WTC11 (cell line): ENCODE results near the gene POMT2. TPM values are rescaled to one million over a fixed set of nuclear protein-coding genes. Genes with fewer than 3 reads are reported as not detected.

ENCODE experiments used
- ATAC-seq: fragments of 200-7000 bp; cut with Tn5 transposase; 2 replicates; pipeline ENCODE4 v1.10.0; 2021; ENCODE audit warnings: mild to moderate bottlenecking, moderate library complexity
- CTCF ChIA-PET: fragments of 300-600 bp; sonication (Branson Sonifier 250); formaldehyde crosslinking; loops from one replicate; lab custom pipeline; 2021; ENCODE audit warnings: antibody characterized with exemption; lab: Charles Lee
- POLR2A ChIA-PET: fragments of 350-600 bp; sonication (Branson Sonifier 250); formaldehyde crosslinking; loops from one replicate; lab custom pipeline; 2021; ENCODE audit warnings: antibody characterized with exemption; lab: Charles Lee
- DNase-seq: peaks from one replicate; pipeline ENCODE4 v3.0.0; 2021; ENCODE audit warnings: low spot score
- H3K27ac Mint-ChIP-seq: 2 replicates; pipeline ENCODE4 v1.8.0; 2021; ENCODE audit warnings: mixed read lengths
- H3K27me3 Mint-ChIP-seq: 2 replicates; pipeline ENCODE4 v1.8.0; 2021; ENCODE audit warnings: low read depth, mild to moderate bottlenecking, moderate library complexity, mixed read lengths
- H3K36me3 Mint-ChIP-seq: 2 replicates; pipeline ENCODE4 v1.8.0; 2021; ENCODE audit warnings: mixed read lengths
- H3K4me1 Mint-ChIP-seq: 2 replicates; pipeline ENCODE4 v1.8.0; 2022; ENCODE audit warnings: mixed read lengths
- H3K4me3 Mint-ChIP-seq: 2 replicates; pipeline ENCODE4 v1.8.0; 2021; ENCODE audit warnings: mild to moderate bottlenecking, moderate library complexity, mixed read lengths
- H3K9me3 Mint-ChIP-seq: 2 replicates; pipeline ENCODE4 v1.8.0; 2021; ENCODE audit warnings: mixed read lengths
- AR ChIP-seq: fragments of 250-450 bp; sonication (Bioruptor Pico); IDR thresholded peaks from 2 replicates; pipeline ENCODE4 v1.9.0; 2021; ENCODE audit warnings: mild to moderate bottlenecking
- ETV6 ChIP-seq: sonication (generic); formaldehyde crosslinking; IDR thresholded peaks from 2 replicates; pipeline ENCODE4 v1.8.1; 2022; ENCODE audit warnings: mild to moderate bottlenecking, missing genetic modification reagents
- FOXK1 ChIP-seq: sonication (generic); formaldehyde crosslinking; IDR thresholded peaks from 2 replicates; pipeline ENCODE4 v1.8.0; 2022; ENCODE audit warnings: mild to moderate bottlenecking, moderate library complexity, missing genetic modification reagents
- GTF2I ChIP-seq: fragments of 250-450 bp; sonication (Bioruptor Pico); conservative IDR thresholded peaks from 2 replicates; pipeline ENCODE4 v1.4.0; 2021; ENCODE audit warnings: mild to moderate bottlenecking
- KAT7 ChIP-seq: sonication (generic); formaldehyde crosslinking; IDR thresholded peaks from 2 replicates; pipeline ENCODE4 v1.8.1; 2023; ENCODE audit warnings: missing genetic modification reagents, mild to moderate bottlenecking, borderline replicate concordance
- NR3C1 ChIP-seq: sonication (generic); formaldehyde crosslinking; conservative IDR thresholded peaks from 2 replicates; pipeline ENCODE4 v1.8.1; 2023; ENCODE audit warnings: low read depth, mild to moderate bottlenecking, missing genetic modification reagents
- PRDM15 ChIP-seq: sonication (generic); formaldehyde crosslinking; IDR thresholded peaks from 2 replicates; pipeline ENCODE4 v1.8.0; 2022; ENCODE audit warnings: missing genetic modification reagents
- TEAD1 ChIP-seq: sonication (generic); formaldehyde crosslinking; IDR thresholded peaks from 2 replicates; pipeline ENCODE4 v1.8.0; 2022; ENCODE audit warnings: mild to moderate bottlenecking, missing genetic modification reagents
- TEAD4 ChIP-seq: sonication (generic); formaldehyde crosslinking; IDR thresholded peaks from 2 replicates; pipeline ENCODE4 v1.8.0; 2022; ENCODE audit warnings: mild to moderate bottlenecking, missing genetic modification reagents
- ZNF396 ChIP-seq: fragments of 250-450 bp; sonication (Bioruptor Pico); IDR thresholded peaks from 2 replicates; pipeline ENCODE4 v1.8.0; 2021; ENCODE audit warnings: mild to moderate bottlenecking, moderate library complexity, borderline replicate concordance
- total RNA-seq: library from RNA; stranded (reverse); gene quantifications from 3 replicates; pipeline ENCODE4 v1.2.3, GENCODE V29; 2021
- TF ChIP-seq, protein P1 (sequence below): sonication (generic); formaldehyde crosslinking; conservative IDR thresholded peaks from 2 replicates; pipeline ENCODE4 v1.8.1; 2023; ENCODE audit warnings: mild to moderate bottlenecking, low read depth, missing genetic modification reagents, moderate library complexity
- TF ChIP-seq, protein P2 (sequence below): fragments of 250-450 bp; sonication (Bioruptor Pico); IDR thresholded peaks from 2 replicates; pipeline ENCODE4 v1.9.0; 2021; ENCODE audit warnings: mild to moderate bottlenecking, borderline replicate concordance
- TF ChIP-seq, protein P3 (sequence below): sonication (generic); formaldehyde crosslinking; IDR thresholded peaks from 2 replicates; pipeline ENCODE4 v1.8.0; 2022; ENCODE audit warnings: mild to moderate bottlenecking, missing genetic modification reagents

The POMT2 gene
- total RNA-seq, 1 experiment from 2014 or later = 38.7 TPM

DNA sequence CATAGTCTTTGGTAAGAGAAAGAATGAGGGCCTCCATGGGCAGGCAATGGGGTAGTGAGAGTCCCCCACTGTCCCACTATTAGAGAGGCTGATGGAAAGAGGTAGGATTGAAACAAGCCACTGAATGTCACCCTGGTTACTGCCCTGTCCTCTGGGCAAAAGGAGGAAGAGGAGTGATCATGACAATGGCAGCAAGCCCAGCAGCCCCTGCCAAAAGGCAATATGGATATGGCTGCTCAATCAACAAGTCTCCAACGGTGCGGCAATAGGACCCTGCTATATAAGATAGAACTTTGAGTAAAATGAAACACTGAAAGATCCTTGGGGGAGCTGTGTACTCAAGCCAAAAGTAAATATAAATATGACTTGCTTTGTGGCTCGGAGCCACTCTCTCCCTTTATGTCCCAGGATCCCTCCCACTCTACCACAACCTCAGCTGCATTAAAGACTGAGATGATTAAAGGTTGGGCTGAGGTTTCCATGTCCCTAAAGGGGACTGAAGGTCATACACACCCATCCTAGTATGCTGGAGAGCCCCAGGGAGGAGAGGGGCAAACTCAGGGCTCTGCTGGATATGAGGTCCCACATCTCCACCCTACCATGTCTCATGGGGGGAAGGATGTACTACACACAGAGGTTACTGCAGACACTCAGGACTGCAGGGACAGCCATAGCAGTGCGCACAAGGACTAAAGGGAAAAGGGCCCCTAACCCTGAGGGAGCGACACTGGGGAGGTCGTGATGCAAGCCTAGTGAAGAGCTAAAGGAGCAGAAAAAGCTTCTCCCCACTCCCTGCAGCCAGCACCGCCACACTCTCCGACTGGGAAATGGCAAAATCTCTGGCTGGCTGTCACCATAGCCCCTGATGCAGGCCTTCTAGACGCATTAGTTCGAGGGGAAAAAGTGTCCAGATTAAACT, 5.9 kb downstream of the POMT2 start:
- no peaks in the 10 kb centered on the region for H3K36me3 Mint-ChIP-seq
- TF ChIP-seq NR3C1 (CRISPR knock-in tag) = no peak
- TF ChIP-seq, protein P1, sequence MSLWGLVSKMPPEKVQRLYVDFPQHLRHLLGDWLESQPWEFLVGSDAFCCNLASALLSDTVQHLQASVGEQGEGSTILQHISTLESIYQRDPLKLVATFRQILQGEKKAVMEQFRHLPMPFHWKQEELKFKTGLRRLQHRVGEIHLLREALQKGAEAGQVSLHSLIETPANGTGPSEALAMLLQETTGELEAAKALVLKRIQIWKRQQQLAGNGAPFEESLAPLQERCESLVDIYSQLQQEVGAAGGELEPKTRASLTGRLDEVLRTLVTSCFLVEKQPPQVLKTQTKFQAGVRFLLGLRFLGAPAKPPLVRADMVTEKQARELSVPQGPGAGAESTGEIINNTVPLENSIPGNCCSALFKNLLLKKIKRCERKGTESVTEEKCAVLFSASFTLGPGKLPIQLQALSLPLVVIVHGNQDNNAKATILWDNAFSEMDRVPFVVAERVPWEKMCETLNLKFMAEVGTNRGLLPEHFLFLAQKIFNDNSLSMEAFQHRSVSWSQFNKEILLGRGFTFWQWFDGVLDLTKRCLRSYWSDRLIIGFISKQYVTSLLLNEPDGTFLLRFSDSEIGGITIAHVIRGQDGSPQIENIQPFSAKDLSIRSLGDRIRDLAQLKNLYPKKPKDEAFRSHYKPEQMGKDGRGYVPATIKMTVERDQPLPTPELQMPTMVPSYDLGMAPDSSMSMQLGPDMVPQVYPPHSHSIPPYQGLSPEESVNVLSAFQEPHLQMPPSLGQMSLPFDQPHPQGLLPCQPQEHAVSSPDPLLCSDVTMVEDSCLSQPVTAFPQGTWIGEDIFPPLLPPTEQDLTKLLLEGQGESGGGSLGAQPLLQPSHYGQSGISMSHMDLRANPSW (CRISPR knock-in tag) = no peak
- TF ChIP-seq GTF2I = no peak
- no peak for TF ChIP-seq AR (CRISPR knock-in tag)
- no peak for TF ChIP-seq TEAD1 (CRISPR knock-in tag)
- TF ChIP-seq KAT7 = no peak
- TF ChIP-seq, protein P2, sequence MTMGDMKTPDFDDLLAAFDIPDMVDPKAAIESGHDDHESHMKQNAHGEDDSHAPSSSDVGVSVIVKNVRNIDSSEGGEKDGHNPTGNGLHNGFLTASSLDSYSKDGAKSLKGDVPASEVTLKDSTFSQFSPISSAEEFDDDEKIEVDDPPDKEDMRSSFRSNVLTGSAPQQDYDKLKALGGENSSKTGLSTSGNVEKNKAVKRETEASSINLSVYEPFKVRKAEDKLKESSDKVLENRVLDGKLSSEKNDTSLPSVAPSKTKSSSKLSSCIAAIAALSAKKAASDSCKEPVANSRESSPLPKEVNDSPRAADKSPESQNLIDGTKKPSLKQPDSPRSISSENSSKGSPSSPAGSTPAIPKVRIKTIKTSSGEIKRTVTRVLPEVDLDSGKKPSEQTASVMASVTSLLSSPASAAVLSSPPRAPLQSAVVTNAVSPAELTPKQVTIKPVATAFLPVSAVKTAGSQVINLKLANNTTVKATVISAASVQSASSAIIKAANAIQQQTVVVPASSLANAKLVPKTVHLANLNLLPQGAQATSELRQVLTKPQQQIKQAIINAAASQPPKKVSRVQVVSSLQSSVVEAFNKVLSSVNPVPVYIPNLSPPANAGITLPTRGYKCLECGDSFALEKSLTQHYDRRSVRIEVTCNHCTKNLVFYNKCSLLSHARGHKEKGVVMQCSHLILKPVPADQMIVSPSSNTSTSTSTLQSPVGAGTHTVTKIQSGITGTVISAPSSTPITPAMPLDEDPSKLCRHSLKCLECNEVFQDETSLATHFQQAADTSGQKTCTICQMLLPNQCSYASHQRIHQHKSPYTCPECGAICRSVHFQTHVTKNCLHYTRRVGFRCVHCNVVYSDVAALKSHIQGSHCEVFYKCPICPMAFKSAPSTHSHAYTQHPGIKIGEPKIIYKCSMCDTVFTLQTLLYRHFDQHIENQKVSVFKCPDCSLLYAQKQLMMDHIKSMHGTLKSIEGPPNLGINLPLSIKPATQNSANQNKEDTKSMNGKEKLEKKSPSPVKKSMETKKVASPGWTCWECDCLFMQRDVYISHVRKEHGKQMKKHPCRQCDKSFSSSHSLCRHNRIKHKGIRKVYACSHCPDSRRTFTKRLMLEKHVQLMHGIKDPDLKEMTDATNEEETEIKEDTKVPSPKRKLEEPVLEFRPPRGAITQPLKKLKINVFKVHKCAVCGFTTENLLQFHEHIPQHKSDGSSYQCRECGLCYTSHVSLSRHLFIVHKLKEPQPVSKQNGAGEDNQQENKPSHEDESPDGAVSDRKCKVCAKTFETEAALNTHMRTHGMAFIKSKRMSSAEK (CRISPR knock-in tag) = no peak
- TF ChIP-seq ZNF396 (CRISPR knock-in tag) = no peak
- TF ChIP-seq, all 79 proteins: peak for 0
- no peak overlapping the region for H3K4me3 Mint-ChIP-seq
- H3K9me3 Mint-ChIP-seq = no peaks in the 10 kb centered on the region
- ChIA-PET POLR2A (interaction anchor here (1.5 kb wide), 1 partner anchor 62 kb away, joined by 3 read pairs; the partner anchor contains the start of genes SAMD15 and TMED8), CTCF (interaction anchor here (0.8 to 3.4 kb wide), 32 partner anchors 8 to 442 kb away, joined by 3 to 59 read pairs (median 8); partner anchors contain the start of genes SAMD15, TMED8, TMEM63C and ZDHHC22)
- H3K4me1 Mint-ChIP-seq = peaks cover 42% of the 10 kb centered on the region
- H3K27ac Mint-ChIP-seq = peak overlapping the region; percentile 97
- DNase-seq (no peak), ATAC-seq (no peak)
- no peaks in the 10 kb centered on the region for H3K27me3 Mint-ChIP-seq

GRCh38 chr14:77314043-77314442, 6.6 kb downstream of the POMT2 start:
- POLR2A ChIA-PET = no interaction called here
- peak overlapping the region; percentile 97 for H3K27ac Mint-ChIP-seq
- H3K9me3 Mint-ChIP-seq = no peaks in the 10 kb centered on the region
- no peak overlapping the region for H3K4me3 Mint-ChIP-seq
- TF ChIP-seq PRDM15 (CRISPR knock-in tag) (no peak), ETV6 (CRISPR knock-in tag) (0 out of 2 replicates have a peak, but pooled peaks have one; percentile 22), FOXK1 (0 out of 2 replicates have a peak, but pooled peaks have one; percentile 24), TEAD4 (CRISPR knock-in tag) (peak; percentile 56; the same call in 1 of the 2 replicates)
- TF ChIP-seq, protein P3, sequence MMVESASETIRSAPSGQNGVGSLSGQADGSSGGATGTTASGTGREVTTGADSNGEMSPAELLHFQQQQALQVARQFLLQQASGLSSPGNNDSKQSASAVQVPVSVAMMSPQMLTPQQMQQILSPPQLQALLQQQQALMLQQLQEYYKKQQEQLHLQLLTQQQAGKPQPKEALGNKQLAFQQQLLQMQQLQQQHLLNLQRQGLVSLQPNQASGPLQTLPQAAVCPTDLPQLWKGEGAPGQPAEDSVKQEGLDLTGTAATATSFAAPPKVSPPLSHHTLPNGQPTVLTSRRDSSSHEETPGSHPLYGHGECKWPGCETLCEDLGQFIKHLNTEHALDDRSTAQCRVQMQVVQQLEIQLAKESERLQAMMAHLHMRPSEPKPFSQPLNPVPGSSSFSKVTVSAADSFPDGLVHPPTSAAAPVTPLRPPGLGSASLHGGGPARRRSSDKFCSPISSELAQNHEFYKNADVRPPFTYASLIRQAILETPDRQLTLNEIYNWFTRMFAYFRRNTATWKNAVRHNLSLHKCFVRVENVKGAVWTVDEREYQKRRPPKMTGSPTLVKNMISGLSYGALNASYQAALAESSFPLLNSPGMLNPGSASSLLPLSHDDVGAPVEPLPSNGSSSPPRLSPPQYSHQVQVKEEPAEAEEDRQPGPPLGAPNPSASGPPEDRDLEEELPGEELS = peak; percentile 67; the same call in 1 of the 2 replicates
- TF ChIP-seq, all 79 proteins: peak for 4
- no peaks in the 10 kb centered on the region for H3K27me3 Mint-ChIP-seq
- peaks cover 34% of the 10 kb centered on the region for H3K4me1 Mint-ChIP-seq
- no peaks in the 10 kb centered on the region for H3K36me3 Mint-ChIP-seq
- DNase-seq = no peak
- CTCF ChIA-PET = interaction anchor here (1.1 to 3.4 kb wide), 6 partner anchors 10 to 162 kb away, joined by 3 to 59 read pairs (median 14); partner anchors contain the start of genes SAMD15 and TMED8
- peak; percentile 78 for ATAC-seq
